Muscle of back (tissue), 13 donors: Measurements from ENCODE around the gene TMEM52. TPM values are rescaled to one million over a fixed set of nuclear protein-coding genes. Genes with fewer than 3 reads are reported as not detected.
A peak's percentile ranks its signal among the peaks of the same experiment; 100 is the strongest.

Experiments used
- DNase-seq, 3 donors: peaks; one replicate each; pipeline versions ENCODE4 v3.0.0 to v3.0.0-alpha.2; 2013
- long read RNA-seq, 9 donors: transcript quantifications; one replicate each; lab custom pipeline, GENCODE V29; 2026
- polyA plus RNA-seq, 10 donors: library from polyadenylated mRNA; unstranded; fragments of 120-200 nt; gene quantifications; one replicate each; pipeline ENCODE4 v1.2.1, GENCODE V29; 2013; ENCODE audit not compliant: insufficient read length in 10 of 10

TMEM52 gene
- polyA plus RNA-seq = 10 to 100 TPM; 28.9 to 90.1 (median 70.3) TPM
- long read RNA-seq, donor 1, transcript TMEM52-201 (5 exons, 929 nt) = minor isoform, 6 of 28 reads
- long read RNA-seq, donor 1, transcript TMEM52-205 (4 exons, 690 nt) = major isoform, 10 of 28 reads
- long read RNA-seq, donor 1, partial matches to known transcripts = 5 of 28 reads
- long read RNA-seq, donor 1, other reads (novel, unspliced or antisense) = 0 of 28 reads
- long read RNA-seq, donor 2, transcript TMEM52-201 (5 exons, 929 nt) = minor isoform, 6 of 24 reads
- long read RNA-seq, donor 2, transcript TMEM52-205 (4 exons, 690 nt) = minor isoform, 5 of 24 reads
- long read RNA-seq, donor 2, transcript TMEM52-206 (4 exons, 878 nt) = minor isoform, 6 of 24 reads
- long read RNA-seq, donor 2, transcript TMEM52-203 (2 exons, 1,118 nt) = major isoform, 7 of 24 reads
- long read RNA-seq, donor 2, partial matches to known transcripts = 0 of 24 reads
- long read RNA-seq, donor 2, other reads (novel, unspliced or antisense) = 0 of 24 reads
- long read RNA-seq, donor 3 = 0 reads
- long read RNA-seq, donor 4, transcript TMEM52-206 (4 exons, 878 nt) = minor isoform, 7 of 26 reads
- long read RNA-seq, donor 4, transcript TMEM52-201 (5 exons, 929 nt) = major isoform, 13 of 26 reads
- long read RNA-seq, donor 4, partial matches to known transcripts = 0 of 26 reads
- long read RNA-seq, donor 4, other reads (novel, unspliced or antisense) = 0 of 26 reads
- long read RNA-seq, donor 5, transcript TMEM52-201 (5 exons, 929 nt) = major isoform, 24 of 52 reads
- long read RNA-seq, donor 5, transcript TMEM52-205 (4 exons, 690 nt) = minor isoform, 8 of 52 reads
- long read RNA-seq, donor 5, transcript TMEM52-203 (2 exons, 1,118 nt) = minor isoform, 11 of 52 reads
- long read RNA-seq, donor 5, partial matches to known transcripts = 7 of 52 reads
- long read RNA-seq, donor 5, other reads (novel, unspliced or antisense) = 0 of 52 reads
- long read RNA-seq, donor 6, transcript TMEM52-205 (4 exons, 690 nt) = major isoform, 15 of 40 reads
- long read RNA-seq, donor 6, transcript TMEM52-203 (2 exons, 1,118 nt) = minor isoform, 8 of 40 reads
- long read RNA-seq, donor 6, transcript TMEM52-201 (5 exons, 929 nt) = minor isoform, 13 of 40 reads
- long read RNA-seq, donor 6, partial matches to known transcripts = 0 of 40 reads
- long read RNA-seq, donor 6, other reads (novel, unspliced or antisense) = 0 of 40 reads
- long read RNA-seq, donor 7, partial matches to known transcripts = 7 of 21 reads
- long read RNA-seq, donor 7, other reads (novel, unspliced or antisense) = 0 of 21 reads
- long read RNA-seq, donor 8, partial matches to known transcripts = 0 of 9 reads
- long read RNA-seq, donor 8, other reads (novel, unspliced or antisense) = 6 of 9 reads
- long read RNA-seq, donor 9, partial matches to known transcripts = 0 of 7 reads
- long read RNA-seq, donor 9, other reads (novel, unspliced or antisense) = 0 of 7 reads

DNA sequence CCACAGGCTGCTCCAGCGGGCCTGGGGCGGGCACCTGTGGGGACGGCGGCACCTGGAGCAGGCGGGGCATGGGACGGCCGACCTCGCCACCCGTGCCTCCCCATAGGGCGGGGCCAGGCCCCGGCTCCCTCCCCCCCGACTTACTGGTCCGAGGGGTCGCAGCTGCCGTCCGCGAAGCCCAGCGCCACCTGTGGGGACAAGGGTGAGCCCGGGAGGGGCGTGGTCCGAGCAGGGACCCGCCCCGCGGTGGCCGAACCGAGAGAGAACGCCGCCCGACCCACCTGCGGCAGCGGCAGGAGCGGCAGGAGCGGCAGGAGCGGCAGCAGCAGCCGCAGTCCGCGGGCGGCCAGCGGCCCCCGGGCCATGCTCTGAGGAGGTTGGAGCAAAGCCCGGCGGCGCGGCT lies at the start of gene TMEM52:
TSS of gene TMEM52 (minus strand) at position 379 of the 403 bp plus-strand sequence. CDS start at position 365, 14 bp downstream.
- DNase-seq = no peak

DNA sequence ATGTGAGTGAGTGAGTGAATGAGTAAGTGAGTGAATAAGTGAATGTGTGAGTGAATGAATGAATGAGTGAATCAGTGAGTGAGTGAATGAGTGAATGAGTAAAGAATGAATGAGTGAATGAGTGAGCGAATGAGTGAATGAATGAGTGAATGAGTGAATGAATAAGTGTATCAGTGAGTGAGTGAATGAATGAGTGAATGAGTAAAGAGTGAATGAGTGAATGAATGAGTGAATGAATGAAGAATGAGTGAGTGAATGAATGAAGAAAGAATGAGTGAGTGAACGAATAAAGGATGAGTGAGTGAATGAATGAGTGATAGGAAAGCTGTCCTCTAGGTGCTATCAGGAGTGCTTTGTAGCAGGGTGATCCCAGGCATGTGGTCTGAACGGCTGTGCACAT lies 48.8 kb upstream of the TMEM52 start:
- no peak for DNase-seq

DNA sequence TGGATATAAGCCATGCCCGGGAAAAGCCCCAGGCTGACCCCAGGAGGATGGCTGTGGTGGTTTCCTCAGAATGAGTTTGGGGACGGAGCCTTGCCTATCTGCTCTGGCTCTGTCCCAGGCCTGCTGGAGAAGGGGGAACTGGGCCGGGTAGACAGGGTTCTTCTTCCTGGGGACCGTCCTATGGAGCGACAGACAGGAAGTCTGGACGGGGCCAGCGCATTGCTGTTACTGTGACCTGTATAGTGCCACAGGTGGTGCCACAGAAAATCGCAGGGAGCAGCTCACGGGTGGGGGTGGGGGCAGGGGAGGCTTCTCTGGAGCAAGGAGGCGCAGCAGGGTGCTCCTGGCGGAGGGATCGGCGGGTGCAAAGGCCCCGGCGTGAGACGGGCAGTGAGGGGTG lies 48.1 kb upstream of the TMEM52 start:
- DNase-seq = no peak

DNA sequence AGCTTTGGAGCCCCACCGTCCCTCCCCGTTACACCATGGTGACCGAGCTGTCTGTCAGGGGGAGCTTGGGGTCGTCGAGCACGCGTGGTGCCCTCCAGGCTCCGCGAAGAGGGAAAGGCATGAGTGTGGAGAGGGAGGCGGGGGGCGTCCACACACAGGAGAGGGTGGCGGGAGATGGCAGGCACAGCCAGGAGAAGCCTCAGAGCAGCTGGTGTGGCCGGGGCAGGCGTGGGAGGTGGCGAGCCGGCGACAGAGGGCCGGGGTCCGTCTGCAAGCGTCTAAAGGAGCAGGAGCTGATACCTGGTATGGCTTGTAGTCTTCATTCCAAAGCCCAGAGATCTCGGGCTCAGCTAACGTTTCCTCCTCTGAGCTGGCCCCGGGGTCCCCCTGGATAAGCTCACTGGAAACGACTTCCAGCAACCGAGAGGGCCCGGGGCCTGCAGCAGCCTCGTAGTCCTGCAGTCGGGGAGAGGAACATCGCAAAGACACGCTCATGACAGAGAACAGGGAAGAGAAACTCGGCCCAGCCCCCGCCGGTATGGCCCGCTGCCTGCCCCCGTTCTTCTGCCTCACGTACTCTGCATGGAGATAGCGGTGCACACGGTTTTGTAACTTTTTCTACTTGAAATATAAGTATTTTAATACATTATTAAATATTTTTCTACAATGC lies 47.1 kb upstream of the TMEM52 start:
- DNase-seq = no peak

DNA sequence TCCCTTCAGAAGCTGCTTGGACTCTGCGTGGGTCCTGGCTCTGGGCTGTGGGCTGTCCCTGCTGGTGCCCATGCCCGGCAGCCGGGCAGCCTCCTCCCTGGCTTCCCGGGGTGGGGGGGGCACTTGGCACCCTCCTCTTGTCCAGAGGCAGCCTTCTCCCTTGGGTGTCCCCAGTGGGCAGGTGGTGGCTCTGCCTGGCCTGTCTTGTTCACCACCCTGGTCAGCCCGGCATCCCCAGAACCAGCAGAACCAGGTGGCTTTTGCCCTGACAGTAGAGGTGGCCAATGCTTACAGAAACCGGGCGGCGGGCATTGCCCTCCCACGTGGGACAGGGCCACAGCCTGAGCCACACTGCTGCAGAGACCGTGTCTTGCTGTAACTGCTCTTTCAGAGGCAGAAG lies 46.5 kb upstream of the TMEM52 start:
- no peak for DNase-seq

DNA sequence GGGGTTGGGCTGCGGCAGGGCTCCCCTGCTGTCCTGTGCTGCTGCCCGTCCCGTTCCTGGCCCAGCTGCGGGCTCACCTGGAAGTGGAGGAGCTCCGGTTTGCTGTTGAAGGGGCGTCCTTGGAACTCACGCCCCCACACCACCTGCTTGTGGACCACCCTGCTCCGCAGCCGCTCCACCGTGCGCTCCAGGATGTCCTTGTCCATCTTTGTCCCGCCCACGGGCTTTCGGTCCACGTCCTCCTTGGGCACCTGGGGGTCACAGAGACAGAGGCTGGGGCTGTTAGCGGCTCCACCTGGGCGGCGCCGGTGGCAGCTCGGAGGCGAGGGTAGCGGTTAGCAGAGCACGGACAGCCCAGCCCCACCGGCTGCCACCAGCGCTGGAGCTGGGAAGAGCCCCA lies 45.7 kb upstream of the TMEM52 start:
- no peak for DNase-seq

DNA sequence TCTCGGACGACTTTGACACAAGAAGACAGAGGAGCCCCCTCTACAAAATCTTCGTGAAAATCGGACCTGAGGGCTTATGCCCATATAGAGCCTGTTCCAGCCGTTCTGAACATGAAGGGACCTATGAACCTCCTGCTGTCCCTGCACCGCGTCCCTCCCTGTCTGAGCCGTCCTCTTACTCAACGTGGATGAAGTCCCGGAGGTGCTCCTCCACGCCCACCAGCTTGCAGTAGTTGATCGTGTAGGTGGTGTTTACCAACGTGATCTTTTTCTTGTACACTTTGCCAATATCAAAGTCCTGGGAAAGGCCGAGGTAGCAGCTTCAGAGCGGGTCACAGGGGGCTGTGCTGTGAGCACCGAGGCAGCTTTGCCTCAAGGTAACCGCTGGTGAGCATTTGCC lies 44.5 kb upstream of the TMEM52 start:
- DNase-seq = no peak

DNA sequence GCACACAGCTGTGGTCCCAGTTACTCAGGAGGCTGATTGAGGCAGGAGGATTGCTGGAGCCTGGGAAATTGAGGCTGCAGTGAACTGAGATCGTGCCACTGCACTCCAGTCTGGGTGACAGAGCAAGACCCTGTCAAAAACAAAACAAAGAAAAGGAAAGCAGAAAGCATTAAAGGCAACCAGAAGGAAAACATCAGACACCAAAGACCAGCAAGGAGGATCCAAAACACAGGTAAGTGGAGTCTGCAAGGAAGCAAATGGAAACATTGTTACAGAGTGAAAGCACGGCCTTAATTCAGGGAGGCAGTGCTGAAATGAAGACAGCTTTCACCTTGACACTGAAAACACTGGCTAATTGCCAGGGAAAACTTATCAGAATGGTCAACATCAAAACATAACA lies 43.7 kb upstream of the TMEM52 start:
- no peak for DNase-seq

DNA sequence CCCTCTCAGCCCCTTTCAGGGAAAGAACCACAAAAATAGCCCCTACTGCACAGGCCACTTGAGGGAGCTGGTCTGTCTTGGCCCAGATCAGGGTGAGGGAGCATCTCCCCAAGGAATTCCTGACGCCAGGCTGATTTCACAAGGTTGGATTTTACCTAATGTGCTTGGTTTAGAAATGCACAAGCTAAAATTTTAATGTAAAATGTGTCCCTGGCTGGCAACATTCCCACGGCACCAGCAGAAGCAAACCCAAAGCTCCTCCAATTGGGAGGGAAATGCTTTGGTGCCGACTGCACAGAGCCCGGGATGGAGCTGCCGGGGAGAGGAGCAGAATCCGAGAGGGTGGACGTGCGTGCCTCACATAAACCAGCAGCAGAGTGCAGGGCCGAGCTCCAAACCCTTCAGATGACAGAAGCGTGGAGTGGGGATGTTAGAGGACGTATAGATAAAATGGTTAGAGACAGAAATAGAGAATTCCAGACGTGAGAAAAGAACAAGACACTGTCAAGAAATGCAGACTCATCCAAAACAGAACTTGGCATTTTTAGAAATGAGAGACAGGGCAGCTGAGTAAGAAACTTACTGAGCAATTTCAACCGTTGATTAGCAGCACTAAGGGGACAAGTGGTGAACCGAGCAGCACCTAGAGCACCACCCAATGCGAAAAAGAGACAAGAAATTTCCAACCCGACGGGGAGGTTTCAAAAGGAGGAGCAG lies 41.6 kb upstream of the TMEM52 start:
- DNase-seq = no peak

DNA sequence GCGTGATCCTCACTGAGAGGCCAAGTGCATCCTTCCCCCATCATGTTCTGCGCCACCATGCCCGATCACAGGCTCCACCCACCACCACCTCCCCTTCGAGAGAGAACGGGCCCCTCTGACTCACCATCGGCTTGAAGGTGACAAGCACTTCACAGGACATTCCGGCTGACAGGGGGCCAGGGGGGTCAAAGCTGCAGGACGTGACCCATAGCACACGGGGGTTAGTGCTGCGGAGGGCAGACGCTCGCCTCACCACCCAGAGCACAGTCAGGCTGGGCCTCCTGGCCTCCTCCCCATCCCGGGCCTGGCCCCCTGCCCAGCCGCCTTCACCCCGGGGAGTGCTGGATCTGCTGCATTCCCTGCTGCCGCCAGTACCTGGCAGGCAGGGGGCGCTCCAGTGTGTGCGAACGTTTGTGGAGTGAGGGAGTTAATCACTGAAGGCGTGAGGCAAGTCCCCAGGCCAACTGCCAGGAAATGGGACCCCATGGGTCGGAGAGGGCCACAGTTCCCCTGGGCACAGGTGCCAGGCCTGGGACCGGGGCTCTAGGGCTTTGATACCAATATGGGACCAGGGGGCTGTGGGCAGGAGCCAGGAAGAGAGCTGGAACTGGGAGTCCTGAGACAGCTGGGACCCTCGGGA lies 40.9 kb upstream of the TMEM52 start:
- DNase-seq = peak; percentile 47 to 75 (median 59)

DNA sequence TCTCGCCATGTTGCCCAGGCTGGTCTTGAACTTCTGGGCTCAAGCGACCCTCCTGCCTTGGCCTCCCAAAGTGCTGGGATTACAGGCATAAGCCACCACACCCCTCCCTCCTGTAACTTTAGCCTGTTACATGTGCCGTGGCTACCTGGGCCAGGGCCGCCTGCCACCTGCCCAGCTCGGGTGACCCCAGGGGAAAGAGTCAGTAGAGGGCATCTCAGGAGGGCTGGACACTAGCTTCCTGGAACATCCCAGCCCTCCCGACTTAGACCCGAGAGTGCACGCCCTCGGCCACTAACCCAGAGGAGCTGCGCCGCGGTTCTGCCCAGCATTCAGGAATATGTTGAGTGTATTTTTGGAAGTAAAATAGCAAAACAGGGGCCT lies 40.4 kb upstream of the TMEM52 start:
- DNase-seq = no peak

DNA sequence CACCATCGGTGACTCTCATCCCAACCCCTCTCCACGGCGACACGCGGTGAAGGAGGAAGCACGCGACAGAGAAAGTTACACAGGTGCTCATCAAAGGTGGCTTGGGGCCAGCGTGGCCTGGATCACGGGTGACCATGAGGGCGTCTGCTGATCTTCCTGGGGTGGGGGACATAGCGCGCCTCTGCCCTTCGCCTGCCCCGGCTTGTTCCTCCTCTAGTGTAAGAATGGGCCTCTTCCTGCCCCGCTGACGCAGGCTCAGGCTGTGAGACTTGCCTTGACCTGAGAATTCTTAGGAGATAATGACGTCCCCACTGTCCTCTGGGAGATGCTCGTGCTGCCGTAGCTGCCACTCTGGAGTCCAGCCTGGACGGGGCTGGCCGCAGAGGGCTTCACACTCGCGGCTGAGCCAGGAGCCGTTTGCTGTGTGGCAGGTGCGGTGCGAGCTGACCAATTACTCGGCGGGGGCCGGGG lies 39.0 kb upstream of the TMEM52 start:
- DNase-seq = no peak

DNA sequence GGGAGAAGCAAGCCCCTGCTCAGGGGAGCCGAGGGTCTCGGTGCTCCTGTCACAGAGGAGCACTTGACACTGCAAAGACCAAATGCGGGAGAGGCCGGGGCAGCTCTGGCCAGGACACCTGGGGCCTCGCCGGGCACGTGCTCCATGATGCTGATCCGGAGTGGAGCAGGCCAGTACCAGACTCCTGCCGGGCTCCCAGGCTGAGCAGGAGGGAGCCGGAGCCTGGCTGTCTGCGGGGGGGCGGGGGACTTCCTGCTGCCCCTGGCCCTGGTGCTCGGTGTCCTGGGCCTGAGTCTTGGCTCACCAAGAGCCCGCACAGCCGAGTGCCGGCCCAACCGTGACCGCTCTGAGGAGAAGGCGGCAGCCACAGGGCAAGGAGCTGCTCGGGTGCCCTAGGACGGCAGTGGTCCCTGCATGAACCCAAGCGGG lies 38.5 kb upstream of the TMEM52 start:
- DNase-seq = no peak

DNA sequence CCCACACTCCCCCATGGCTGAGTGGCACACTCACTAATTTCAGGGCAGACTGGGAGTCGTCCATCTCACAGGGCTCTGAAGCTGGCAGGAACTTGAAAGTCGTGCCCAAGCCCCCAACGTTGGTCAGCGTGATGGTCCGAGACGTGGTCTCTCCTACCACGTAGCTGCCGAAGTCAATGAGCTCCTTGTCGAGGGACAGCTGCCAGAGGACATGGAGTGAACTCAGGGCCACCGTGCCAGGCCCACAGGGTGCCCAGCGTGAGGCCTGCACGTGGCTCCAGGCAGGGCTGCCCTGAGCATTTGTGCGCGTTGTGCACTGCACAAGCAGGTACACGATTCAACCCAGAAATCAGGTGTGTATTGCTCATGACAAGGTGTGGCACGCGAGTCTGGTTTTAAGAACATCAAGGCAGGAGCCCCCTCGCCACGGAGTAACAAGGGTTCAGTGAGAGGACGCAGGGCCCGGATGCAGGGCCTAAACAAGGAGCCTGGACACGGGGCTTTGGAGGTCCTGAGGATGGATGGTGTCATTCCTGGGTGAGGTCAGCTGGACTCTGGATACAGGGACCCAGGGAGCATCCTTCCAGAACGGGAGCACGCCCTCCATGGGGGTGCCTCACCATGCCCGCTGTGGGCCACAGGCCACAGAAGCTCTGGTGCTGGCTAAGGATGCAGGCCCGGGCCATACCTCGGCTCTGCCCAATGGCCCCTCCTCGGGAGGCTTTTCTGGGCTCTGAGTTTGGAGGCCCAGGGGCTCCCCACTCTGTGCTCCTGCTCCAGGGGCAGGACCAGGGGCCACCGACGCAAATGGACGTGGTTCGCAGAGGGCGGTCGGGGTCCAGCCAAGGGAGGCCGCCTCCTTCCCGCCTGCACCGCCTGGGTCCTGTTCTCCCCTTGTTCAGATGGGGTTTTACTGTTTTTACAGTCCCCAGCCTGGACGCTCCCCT lies 37.8 kb upstream of the TMEM52 start:
- DNase-seq = no peak

DNA sequence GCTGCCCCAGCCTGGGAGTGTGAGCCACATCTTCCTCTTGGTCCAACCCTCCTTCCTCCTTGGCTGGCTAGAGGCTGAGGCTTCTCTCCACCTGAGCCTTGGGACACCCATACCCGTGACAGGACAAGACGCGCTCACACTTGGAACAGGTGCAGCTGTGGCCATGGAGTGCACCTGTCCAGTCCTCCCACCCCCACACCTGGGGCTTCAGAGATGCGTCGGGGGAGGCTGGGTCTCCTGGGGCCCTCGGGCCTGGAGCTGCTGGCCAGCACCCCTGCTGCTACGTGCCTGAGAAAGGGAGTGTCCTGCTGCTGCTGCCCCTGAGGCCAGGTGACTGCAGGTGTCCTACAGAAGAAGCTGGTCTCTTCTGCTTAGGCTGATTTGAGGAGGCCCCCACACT lies 37.0 kb upstream of the TMEM52 start:
- DNase-seq = no peak

DNA sequence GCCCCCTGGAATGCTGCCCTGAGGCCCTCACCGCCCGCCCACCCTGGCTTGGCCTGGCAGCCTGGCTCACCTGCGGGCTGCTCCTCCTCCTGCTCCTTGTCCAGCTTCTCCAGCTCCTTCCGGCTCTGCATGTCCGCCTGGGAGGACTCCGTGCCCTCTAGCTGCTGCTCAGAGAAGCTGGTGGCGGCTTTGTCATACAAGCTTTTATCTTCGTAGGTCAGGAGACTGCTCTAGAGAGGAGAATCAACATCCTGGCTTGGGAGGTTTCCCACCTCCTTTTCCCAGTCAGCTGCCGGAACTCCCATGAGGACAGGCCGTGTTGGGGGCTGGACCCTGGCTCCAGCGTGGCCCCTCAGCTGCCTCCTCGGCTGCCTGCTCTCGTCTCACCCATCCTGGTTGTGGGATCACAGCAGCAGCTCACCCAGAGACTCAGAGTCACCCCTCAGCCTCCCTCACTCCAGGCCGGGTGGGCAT lies 36.6 kb upstream of the TMEM52 start:
- no peak for DNase-seq

DNA sequence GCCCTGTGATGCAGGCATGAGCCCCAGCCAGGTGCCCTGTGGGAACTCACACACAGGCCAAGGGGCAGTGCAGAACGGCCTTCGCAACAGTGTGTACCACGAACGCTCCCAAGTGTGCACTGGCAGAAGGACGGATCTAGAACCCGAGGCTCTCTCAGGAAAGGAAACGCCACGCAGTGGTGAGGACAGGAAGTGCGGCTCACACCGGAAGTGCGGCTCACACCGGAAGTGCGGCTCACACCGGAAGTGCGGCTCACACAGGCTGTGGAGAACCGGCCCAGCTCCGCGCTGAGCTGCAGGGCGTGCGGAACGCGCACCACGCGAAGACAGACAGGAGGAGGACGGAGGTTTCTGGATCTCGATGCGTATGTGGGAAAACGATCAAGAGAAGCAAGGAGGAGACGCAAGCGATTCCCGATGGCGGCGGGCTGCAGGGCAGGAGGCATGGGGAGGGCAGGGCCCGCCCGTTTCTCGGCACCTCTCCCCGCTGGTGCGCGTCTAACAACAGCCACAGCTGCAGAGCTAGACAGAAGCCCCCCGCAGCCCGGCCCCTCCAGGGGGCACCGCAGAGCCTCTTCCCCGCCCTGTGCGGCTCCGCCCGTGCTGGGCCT lies 35.9 kb upstream of the TMEM52 start:
- DNase-seq = no peak

DNA sequence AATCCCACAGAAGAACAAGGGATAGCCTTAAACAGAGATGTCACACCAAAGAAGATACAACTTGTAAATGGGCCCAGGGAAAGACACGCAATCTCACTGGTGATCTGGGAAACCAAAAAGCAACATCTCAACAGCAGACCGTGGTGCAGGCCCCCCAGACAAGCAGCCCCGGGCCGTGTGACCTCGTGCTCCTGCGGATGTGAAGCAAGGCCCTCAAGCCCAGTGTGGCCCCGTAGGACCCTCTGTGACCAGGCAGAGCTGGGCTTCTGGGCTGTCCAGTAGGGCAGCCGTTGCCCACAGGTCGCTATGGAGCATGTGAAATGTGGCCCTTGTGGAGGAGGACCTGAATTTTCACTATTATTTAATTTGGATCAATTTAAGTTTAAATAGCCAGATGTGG lies 34.9 kb upstream of the TMEM52 start:
- no peak for DNase-seq
